ENCODE results near the gene HMGCR.

DNA sequence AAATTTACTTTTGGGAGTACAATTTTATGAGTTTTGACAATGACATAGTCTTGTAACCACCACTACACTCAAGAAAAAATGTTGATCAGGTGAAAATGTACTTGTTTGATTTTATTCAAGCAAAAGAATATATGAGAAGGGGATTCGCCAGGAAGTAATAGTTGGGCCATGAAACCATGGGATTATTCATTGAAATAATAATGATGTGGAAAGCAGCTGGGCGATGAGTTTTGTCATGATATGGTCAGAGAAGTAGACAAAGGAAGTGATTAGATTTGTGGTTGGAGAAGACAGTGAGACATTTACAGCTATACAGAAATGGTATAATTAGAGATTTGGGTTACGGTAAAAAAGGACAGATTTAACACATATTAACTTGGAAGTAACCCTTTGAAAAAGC, 11.2 kb downstream of the HMGCR start:
- TF ChIP-seq EZH2phosphoT487 (IDR thresholded peaks at IDR 0.05; ENCODE audit: borderline replicate concordance) (no peak), CTCF (conservative IDR thresholded peaks at IDR 0.05; ENCODE audit: low read length) (no peak)

Data from Loucy (cell line).